CD14-positive monocyte (primary cell): Measurements from ENCODE around the gene PLD1. TPM values are rescaled to one million over a fixed set of nuclear protein-coding genes. Genes with fewer than 3 reads are reported as not detected.

Source experiments
- DNase-seq, 3 donors: peaks; one replicate each; pipeline ENCODE4 v3.0.0-alpha.2; 2011 to 2022
- H2AFZ ChIP-seq: 2 replicates; pipeline ENCODE4 v1.6.0; 2012; ENCODE audit warnings: mild to moderate bottlenecking, low read depth, low read length, inconsistent platforms; ENCODE audit not compliant: insufficient read depth, poor library complexity, severe bottlenecking
- H3K27ac ChIP-seq, 2 donors: 1 replicate in 1 of 2; 2 replicates in 1 of 2; pipeline ENCODE4 v1.5.1; 2012 to 2013; ENCODE audit warnings: low read length in 2 of 2, control low read depth in 1 of 2, inconsistent platforms in 1 of 2, low read depth in 1 of 2, mild to moderate bottlenecking in 1 of 2
- H3K27me3 ChIP-seq, 2 donors: one replicate each; pipeline versions ENCODE4 v1.6.0 to v1.6.1; 2011 to 2013; ENCODE audit warnings: low read length in 2 of 2; ENCODE audit not compliant: control insufficient read depth in 2 of 2, insufficient read depth in 2 of 2
- H3K36me3 ChIP-seq, 2 donors: replicated peaks in 1 of 2; 1 replicate in 1 of 2; 2 replicates in 1 of 2; pipeline versions ENCODE4 v1.5.1 to v1.6.1; 2012 to 2013; ENCODE audit warnings: low read length in 2 of 2, control low read depth in 1 of 2, inconsistent platforms in 1 of 2, mild to moderate bottlenecking in 1 of 2; ENCODE audit not compliant: insufficient read depth in 2 of 2, control insufficient read depth in 1 of 2
- H3K4me1 ChIP-seq, 2 donors: 1 replicate in 1 of 2; 2 replicates in 1 of 2; pipeline versions ENCODE4 v1.5.1 to v1.6.1; 2012 to 2013; ENCODE audit warnings: low read length in 2 of 2, control low read depth in 1 of 2, inconsistent platforms in 1 of 2, mild to moderate bottlenecking in 1 of 2, moderate library complexity in 1 of 2; ENCODE audit not compliant: insufficient read depth in 2 of 2, control insufficient read depth in 1 of 2
- H3K4me2 ChIP-seq: replicated peaks from 2 replicates; pipeline ENCODE3; 2012; ENCODE audit warnings: low read length, moderate library complexity, mild to moderate bottlenecking; ENCODE audit not compliant: poor library complexity, severe bottlenecking; ENCODE audit errors: extremely low read depth
- H3K4me3 ChIP-seq, 3 experiments: fragments of 200-600 bp in 1 of 3; sonication (generic) in 1 of 3; replicated peaks in 1 of 3; 1 replicate in 2 of 3; 2 replicates in 1 of 3; pipeline ENCODE4 v1.5.1; 2011 to 2013; ENCODE audit warnings: low read length in 3 of 3, mild to moderate bottlenecking in 3 of 3, control low read depth in 2 of 3, low read depth in 2 of 3, inconsistent platforms in 1 of 3, moderate library complexity in 1 of 3
- H3K79me2 ChIP-seq: 2 replicates; pipeline ENCODE4 v1.6.0; 2012; ENCODE audit warnings: mild to moderate bottlenecking, control low read depth, inconsistent platforms, low read length, moderate library complexity; ENCODE audit not compliant: insufficient read depth
- H3K9ac ChIP-seq: 2 replicates; pipeline ENCODE4 v1.6.0; 2017; ENCODE audit warnings: low read length, mild to moderate bottlenecking; ENCODE audit not compliant: insufficient read depth, poor library complexity, severe bottlenecking
- H3K9me3 ChIP-seq, 2 donors: replicated peaks in 1 of 2; 1 replicate in 1 of 2; 2 replicates in 1 of 2; pipeline versions ENCODE4 v1.5.1 to v1.6.1; 2012 to 2013; ENCODE audit warnings: low read length in 2 of 2, control low read depth in 1 of 2; ENCODE audit not compliant: control insufficient read depth in 1 of 2, insufficient read depth in 1 of 2
- H4K20me1 ChIP-seq: 2 replicates; pipeline ENCODE4 v1.6.0; 2012; ENCODE audit warnings: mild to moderate bottlenecking, low read length, control low read depth, moderate library complexity; ENCODE audit not compliant: insufficient read depth
- H3K27ac Mint-ChIP-seq, 7 donors: one replicate each; pipeline ENCODE4 v1.8.0; 2020; ENCODE audit warnings: mild to moderate bottlenecking in 7 of 7, mixed read lengths in 7 of 7, moderate library complexity in 6 of 7, inconsistent platforms in 2 of 7
- H3K27me3 Mint-ChIP-seq, 3 donors: one replicate each; pipeline ENCODE4 v1.8.0; 2021 to 2022; ENCODE audit warnings: low read depth in 3 of 3, mild to moderate bottlenecking in 3 of 3, mixed read lengths in 3 of 3, moderate library complexity in 3 of 3, inconsistent platforms in 1 of 3
- H3K36me3 Mint-ChIP-seq, 2 donors: one replicate each; pipeline ENCODE4 v1.8.0; 2020; ENCODE audit warnings: mixed read lengths in 2 of 2, inconsistent platforms in 1 of 2, mild to moderate bottlenecking in 1 of 2
- H3K4me1 Mint-ChIP-seq: one replicate; pipeline ENCODE4 v1.8.0; 2020; ENCODE audit warnings: mild to moderate bottlenecking, mixed read lengths
- H3K4me3 Mint-ChIP-seq, 2 donors: one replicate each; pipeline ENCODE4 v1.8.0; 2020; ENCODE audit warnings: mild to moderate bottlenecking in 2 of 2, mixed read lengths in 2 of 2, moderate library complexity in 1 of 2
- H3K9me3 Mint-ChIP-seq, 7 donors: one replicate each; pipeline ENCODE4 v1.8.0; 2020 to 2022; ENCODE audit warnings: mixed read lengths in 7 of 7, mild to moderate bottlenecking in 6 of 7, moderate library complexity in 6 of 7, inconsistent platforms in 2 of 7
- CTCF ChIP-seq: fragments of 200-600 bp; IDR thresholded peaks from one replicate; pipeline ENCODE4 v1.8.0; 2022; ENCODE audit warnings: antibody characterized with exemption, mild to moderate bottlenecking
- WGBS: methylation state at CpG from one replicate; pipeline ENCODE4 v1.1.5; 2013; ENCODE audit warnings: missing lambda C conversion rate; ENCODE audit not compliant: insufficient coverage; 5-methylcytosine and 5-hydroxymethylcytosine counted together
- intact Hi-C, 2 donors: fragments of 100-400 bp; cut with micrococcal nuclease; formaldehyde crosslinking; loops; one replicate each; pipeline versions ENCODE4 v1.15.0 to v1.15.1; 2023
- polyA plus RNA-seq, 3 donors: library from polyadenylated mRNA; depleted of rRNA in 1 of 3; unstranded in 2 of 3; stranded (reverse) in 1 of 3; fragments of 300-500 nt in 2 of 3; fragments of >200 nt in 1 of 3; fragmentation: Illumina TruSeq in 2 of 3; gene quantifications; 1 replicate in 2 of 3; 2 replicates in 1 of 3; pipeline ENCODE4 v1.2.3, GENCODE V29; 2012 to 2021

The PLD1 gene
- polyA plus RNA-seq, 3 donors, result 5.1 to 7.9 (median 5.8) TPM

GRCh38 chr3:171644681-171645080 lies 165.6 kb downstream of the PLD1 start:
- no peak overlapping the region for H3K27ac Mint-ChIP-seq
- Histone ChIP-seq H3K4me1 (no peaks in the 10 kb centered on the region), H3K27ac (no peak overlapping the region), H4K20me1 (no peaks in the 10 kb centered on the region), H3K9me3 (no peaks in the 10 kb centered on the region), H3K9ac (no peak overlapping the region), H3K79me2 (no peaks in the 10 kb centered on the region), H3K4me3 (no peak overlapping the region), H3K4me2 (no peak overlapping the region), H3K27me3 (no peaks in the 10 kb centered on the region), H3K36me3 (peaks cover 24 to 51% of the 10 kb centered on the region in 2 donors), H2AFZ (no peak overlapping the region)
- no peaks in the 10 kb centered on the region for H3K9me3 Mint-ChIP-seq
- no peaks in the 10 kb centered on the region for H3K27me3 Mint-ChIP-seq
- no peak for DNase-seq
- WGBS, result 95% methylated on average over 4 of the region's 8 CpGs
- no peak for TF ChIP-seq CTCF
- intact Hi-C loops, result loop anchor here in 1 of 2 donors (10.0 kb wide), 1 partner anchor 190 kb away; no protein-coding TSS in a partner anchor
- peaks cover 36 to 44% of the 10 kb centered on the region in 2 donors for H3K36me3 Mint-ChIP-seq
- H3K4me1 Mint-ChIP-seq, result peaks cover 2% of the 10 kb centered on the region
- H3K4me3 Mint-ChIP-seq, result no peak overlapping the region

GRCh38 chr3:171643681-171644080 lies 166.6 kb downstream of the PLD1 start:
- Histone ChIP-seq H3K27ac (no peak overlapping the region), H3K4me1 (no peaks in the 10 kb centered on the region), H2AFZ (no peak overlapping the region), H3K9me3 (no peaks in the 10 kb centered on the region), H3K36me3 (peaks cover 27 to 53% of the 10 kb centered on the region in 2 donors), H3K27me3 (no peaks in the 10 kb centered on the region), H3K9ac (no peak overlapping the region), H3K4me2 (no peak overlapping the region), H3K79me2 (no peaks in the 10 kb centered on the region), H4K20me1 (no peaks in the 10 kb centered on the region), H3K4me3 (no peak overlapping the region)
- Mint-ChIP-seq H3K27me3 (no peaks in the 10 kb centered on the region), H3K4me1 (peaks cover 2% of the 10 kb centered on the region), H3K9me3 (no peaks in the 10 kb centered on the region), H3K36me3 (peaks cover 38 to 46% of the 10 kb centered on the region in 2 donors), H3K4me3 (no peak overlapping the region), H3K27ac (no peak overlapping the region)
- no CpG with 5 or more reads among the region's 4 CpGs for WGBS
- no peak for TF ChIP-seq CTCF
- intact Hi-C loops, result loop anchor here in 1 of 2 donors (10.0 kb wide), 1 partner anchor 191 kb away; no protein-coding TSS in a partner anchor
- no peak for DNase-seq
